Astrocyte (in vitro differentiated cells and primary cell): ENCODE measurements around the gene ASB13. TPM values are rescaled to one million over a fixed set of nuclear protein-coding genes. Genes with fewer than 3 reads are reported as not detected.

Source experiments
- DNase-seq: peaks from one replicate; pipeline ENCODE4 v3.0.0-alpha.2; 2010; ENCODE audit warnings: low read depth
- FAIRE-seq: peaks from 2 replicates; lab custom pipeline; 2011; peaks lifted over from hg19 to GRCh38; lab: Jason Lieb, UNC
- H2AFZ ChIP-seq: 2 replicates; pipeline ENCODE4 v1.6.0; 2012; ENCODE audit warnings: low read depth, low read length, inconsistent platforms
- H3K27ac ChIP-seq: 2 replicates; pipeline ENCODE4 v1.5.1; 2011; ENCODE audit warnings: low read depth, low read length, inconsistent platforms
- H3K27me3 ChIP-seq: 2 replicates; pipeline ENCODE4 v1.6.0; 2011; ENCODE audit warnings: low read length, inconsistent platforms; ENCODE audit not compliant: insufficient read depth
- H3K36me3 ChIP-seq: 2 replicates; pipeline ENCODE4 v1.5.1; 2011; ENCODE audit warnings: low read length, inconsistent platforms; ENCODE audit not compliant: insufficient read depth
- H3K4me1 ChIP-seq: 2 replicates; pipeline ENCODE4 v1.5.1; 2011; ENCODE audit warnings: low read length, inconsistent platforms; ENCODE audit not compliant: insufficient read depth
- H3K4me2 ChIP-seq: 2 replicates; pipeline ENCODE4 v1.6.0; 2012; ENCODE audit warnings: low read length, inconsistent platforms
- H3K4me3 ChIP-seq: 2 replicates; pipeline ENCODE4 v1.5.1; 2011; ENCODE audit warnings: low read depth, mild to moderate bottlenecking, low read length, inconsistent platforms; ENCODE audit not compliant: insufficient read depth
- H3K79me2 ChIP-seq: 2 replicates; pipeline ENCODE4 v1.6.0; 2012; ENCODE audit warnings: mild to moderate bottlenecking, low read length, inconsistent platforms; ENCODE audit not compliant: insufficient read depth
- H3K9ac ChIP-seq: 2 replicates; pipeline ENCODE4 v1.6.0; 2012; ENCODE audit warnings: mild to moderate bottlenecking, low read length, inconsistent platforms
- H3K9me3 ChIP-seq: 2 replicates; pipeline ENCODE4 v1.5.1; 2012; ENCODE audit warnings: low read depth, mild to moderate bottlenecking, low read length, inconsistent platforms; ENCODE audit not compliant: insufficient read depth
- H4K20me1 ChIP-seq: 2 replicates; pipeline ENCODE4 v1.6.0; 2012; ENCODE audit warnings: low read length, inconsistent platforms; ENCODE audit not compliant: insufficient read depth
- H3K27ac Mint-ChIP-seq: one replicate; pipeline ENCODE4 v1.8.0; 2021; ENCODE audit warnings: mild to moderate bottlenecking, mixed read lengths; ENCODE audit not compliant: unreplicated experiment
- H3K27me3 Mint-ChIP-seq: one replicate; pipeline ENCODE4 v1.8.0; 2021; ENCODE audit warnings: low read depth, mixed read lengths; ENCODE audit not compliant: unreplicated experiment
- H3K36me3 Mint-ChIP-seq: one replicate; pipeline ENCODE4 v1.8.0; 2021; ENCODE audit warnings: low read depth, mixed read lengths; ENCODE audit not compliant: unreplicated experiment
- H3K4me1 Mint-ChIP-seq: one replicate; pipeline ENCODE4 v1.8.0; 2021; ENCODE audit warnings: low read depth, mixed read lengths; ENCODE audit not compliant: unreplicated experiment
- H3K4me3 Mint-ChIP-seq: one replicate; pipeline ENCODE4 v1.8.0; 2021; ENCODE audit warnings: mild to moderate bottlenecking, moderate library complexity, mixed read lengths; ENCODE audit not compliant: unreplicated experiment
- H3K9me3 Mint-ChIP-seq: one replicate; pipeline ENCODE4 v1.8.0; 2021; ENCODE audit warnings: mild to moderate bottlenecking, mixed read lengths; ENCODE audit not compliant: unreplicated experiment
- EZH2 ChIP-seq: IDR thresholded peaks from 2 replicates; pipeline ENCODE4 v1.6.1; 2012; ENCODE audit warnings: mild to moderate bottlenecking, low read length, inconsistent platforms; ENCODE audit not compliant: insufficient read depth
- total RNA-seq: library from RNA; stranded (reverse); gene quantifications from 2 replicates; pipeline ENCODE4 v1.2.1, GENCODE V29; 2021
- TF ChIP-seq, protein P1 (sequence below): IDR thresholded peaks from 2 replicates; pipeline ENCODE4 v1.5.1; 2011; ENCODE audit warnings: low read depth, mild to moderate bottlenecking, inconsistent platforms, low read length, moderate library complexity; ENCODE audit not compliant: insufficient read depth

Gene ASB13
- total RNA-seq, 1 donor from 2014 or later = 4.8 TPM

DNA sequence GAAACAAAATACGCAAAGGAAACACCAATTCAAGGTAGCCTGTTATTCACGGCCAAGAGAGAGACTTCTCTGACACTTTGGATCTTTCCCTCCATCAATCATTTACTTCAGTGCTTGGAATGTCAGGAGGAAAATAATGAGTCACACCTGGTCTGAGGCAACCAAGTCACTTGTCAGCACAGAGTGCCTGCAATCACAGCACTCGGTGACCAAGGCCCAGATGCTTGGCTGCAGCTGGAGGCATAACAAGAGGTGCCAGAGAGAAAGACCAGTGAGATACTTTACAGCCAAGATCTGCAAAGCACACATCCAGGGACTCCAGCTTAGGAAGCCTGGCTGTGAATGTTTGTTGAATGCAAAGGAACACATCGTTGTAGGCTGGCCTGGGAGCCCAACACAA, 33.9 kb downstream of the ASB13 start:
- Mint-ChIP-seq H3K36me3 (no peaks in the 10 kb centered on the region), H3K4me3 (peak overlapping the region; percentile 4), H3K9me3 (no peaks in the 10 kb centered on the region), H3K27me3 (peaks cover 2% of the 10 kb centered on the region), H3K27ac (no peak overlapping the region), H3K4me1 (peaks cover 17% of the 10 kb centered on the region)
- Histone ChIP-seq H3K36me3 (no peaks in the 10 kb centered on the region), H3K9ac (no peak overlapping the region), H3K4me2 (no peak overlapping the region), H2AFZ (no peak overlapping the region), H3K79me2 (no peaks in the 10 kb centered on the region), H3K4me3 (no peak overlapping the region), H4K20me1 (no peaks in the 10 kb centered on the region), H3K9me3 (no peaks in the 10 kb centered on the region), H3K27me3 (no peaks in the 10 kb centered on the region), H3K27ac (no peak overlapping the region), H3K4me1 (peaks cover 6% of the 10 kb centered on the region)
- DNase-seq (peak; percentile 37), FAIRE-seq (no peak)
- TF ChIP-seq, protein P1, sequence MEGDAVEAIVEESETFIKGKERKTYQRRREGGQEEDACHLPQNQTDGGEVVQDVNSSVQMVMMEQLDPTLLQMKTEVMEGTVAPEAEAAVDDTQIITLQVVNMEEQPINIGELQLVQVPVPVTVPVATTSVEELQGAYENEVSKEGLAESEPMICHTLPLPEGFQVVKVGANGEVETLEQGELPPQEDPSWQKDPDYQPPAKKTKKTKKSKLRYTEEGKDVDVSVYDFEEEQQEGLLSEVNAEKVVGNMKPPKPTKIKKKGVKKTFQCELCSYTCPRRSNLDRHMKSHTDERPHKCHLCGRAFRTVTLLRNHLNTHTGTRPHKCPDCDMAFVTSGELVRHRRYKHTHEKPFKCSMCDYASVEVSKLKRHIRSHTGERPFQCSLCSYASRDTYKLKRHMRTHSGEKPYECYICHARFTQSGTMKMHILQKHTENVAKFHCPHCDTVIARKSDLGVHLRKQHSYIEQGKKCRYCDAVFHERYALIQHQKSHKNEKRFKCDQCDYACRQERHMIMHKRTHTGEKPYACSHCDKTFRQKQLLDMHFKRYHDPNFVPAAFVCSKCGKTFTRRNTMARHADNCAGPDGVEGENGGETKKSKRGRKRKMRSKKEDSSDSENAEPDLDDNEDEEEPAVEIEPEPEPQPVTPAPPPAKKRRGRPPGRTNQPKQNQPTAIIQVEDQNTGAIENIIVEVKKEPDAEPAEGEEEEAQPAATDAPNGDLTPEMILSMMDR = no peak
- no peak for TF ChIP-seq EZH2

DNA sequence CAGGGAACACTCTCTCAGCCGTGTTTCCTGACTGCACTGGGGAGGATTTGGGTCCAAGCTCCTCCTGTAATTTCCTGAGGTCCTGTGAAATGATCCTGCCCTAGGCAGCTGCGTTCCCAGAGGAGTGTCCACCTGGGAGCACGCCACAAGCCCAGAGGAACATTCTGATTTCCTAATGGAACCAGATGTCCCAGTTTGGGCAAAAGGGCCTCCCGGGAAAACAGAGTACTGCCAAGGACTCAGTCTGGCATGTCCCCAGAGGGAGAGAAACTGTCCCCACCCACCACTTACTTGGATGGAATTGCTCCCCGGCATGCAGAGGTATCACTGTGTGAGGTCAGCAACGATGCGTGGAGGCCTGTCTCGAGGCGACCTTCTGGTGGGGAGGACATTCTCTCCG, 34.5 kb downstream of the ASB13 start:
- Mint-ChIP-seq H3K4me3 (peak overlapping the region; percentile 4), H3K9me3 (no peaks in the 10 kb centered on the region), H3K27me3 (peaks cover 2% of the 10 kb centered on the region), H3K27ac (no peak overlapping the region), H3K36me3 (no peaks in the 10 kb centered on the region), H3K4me1 (peaks cover 17% of the 10 kb centered on the region)
- TF ChIP-seq, protein P1 = no peak
- no peak for TF ChIP-seq EZH2
- FAIRE-seq = no peak
- H3K27me3 ChIP-seq = no peaks in the 10 kb centered on the region
- no peak overlapping the region for H2AFZ ChIP-seq
- no peaks in the 10 kb centered on the region for H4K20me1 ChIP-seq
- DNase-seq = no peak
- H3K36me3 ChIP-seq = no peaks in the 10 kb centered on the region
- H3K4me3 ChIP-seq = no peak overlapping the region
- no peak overlapping the region for H3K27ac ChIP-seq
- H3K4me1 ChIP-seq = peaks cover 6% of the 10 kb centered on the region
- no peak overlapping the region for H3K4me2 ChIP-seq
- no peaks in the 10 kb centered on the region for H3K79me2 ChIP-seq
- H3K9ac ChIP-seq = no peak overlapping the region
- H3K9me3 ChIP-seq = no peaks in the 10 kb centered on the region

DNA sequence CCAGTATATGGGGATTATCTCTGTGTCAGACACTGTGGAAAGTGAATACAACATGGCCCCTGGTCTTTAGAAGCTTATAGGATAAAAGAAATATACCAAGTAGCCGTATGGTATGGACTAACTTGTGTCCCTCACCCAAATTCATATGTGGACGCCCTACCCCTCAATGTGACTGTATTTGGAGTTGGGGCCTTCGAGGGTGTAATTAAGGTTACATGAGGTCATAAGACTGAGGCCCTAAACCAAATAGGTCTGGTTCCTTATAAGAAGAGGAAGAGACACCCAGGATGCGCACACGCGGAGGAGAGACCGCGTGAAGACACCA, 36.3 kb downstream of the ASB13 start:
- Histone ChIP-seq H3K36me3 (no peaks in the 10 kb centered on the region), H3K4me3 (no peak overlapping the region), H3K27ac (no peak overlapping the region), H3K9ac (no peak overlapping the region), H3K27me3 (no peaks in the 10 kb centered on the region), H3K9me3 (no peaks in the 10 kb centered on the region), H3K4me2 (peak overlapping the region; percentile 38), H3K79me2 (no peaks in the 10 kb centered on the region), H3K4me1 (peaks cover 6% of the 10 kb centered on the region), H4K20me1 (no peaks in the 10 kb centered on the region), H2AFZ (no peak overlapping the region)
- Mint-ChIP-seq H3K27ac (no peak overlapping the region), H3K9me3 (no peaks in the 10 kb centered on the region), H3K27me3 (peaks cover 2% of the 10 kb centered on the region), H3K4me3 (no peak overlapping the region), H3K36me3 (no peaks in the 10 kb centered on the region), H3K4me1 (peaks cover 17% of the 10 kb centered on the region)
- DNase-seq = no peak
- TF ChIP-seq, protein P1 = no peak
- no peak for TF ChIP-seq EZH2
- FAIRE-seq = no peak
